Dermis lymphatic vessel endothelial cell (primary cell): ENCODE data around the gene TRIM50. TPM values are rescaled to one million over a fixed set of nuclear protein-coding genes. Genes with fewer than 3 reads are reported as not detected.

Source experiments
- total RNA-seq: library from RNA; depleted of rRNA; stranded (reverse); fragments of >200 nt; gene quantifications from 2 replicates; pipeline ENCODE4 v1.2.1, GENCODE V29; 2014

TRIM50 gene
- not detected in 2 replicates for total RNA-seq

GRCh38 chr7:73327922-73328321 lies at the start of gene TRIM50, which contains the start of gene FKBP6:
TSS of gene TRIM50 (minus strand) at chr7:73328082. CDS start at chr7:73324787, 3,295 bp downstream.
TSS of gene FKBP6 (plus strand) at chr7:73328161. CDS start at chr7:73328429, 268 bp downstream.

GRCh38 chr7:73308665-73309214 lies 19.1 kb downstream of the TRIM50 start, which contains the start of gene NSUN5:
TSS of gene NSUN5 (minus strand) at chr7:73308826. CDS start at chr7:73308790, 36 bp downstream.

Other genes starting within 250 kb of the TRIM50 start
- gene SPDYE9, start 242.0 kb downstream of the TRIM50 start, total RNA-seq = not detected in 2 replicates
- 1.1 and 1.5 TPM in 2 replicates for gene NSUN5, start 19.3 kb downstream of the TRIM50 start, total RNA-seq
- not detected in 2 replicates for gene FKBP6, start 79 bp upstream of the TRIM50 start, total RNA-seq
- 13.4 and 13.5 TPM in 2 replicates for gene FZD9, start 105.7 kb upstream of the TRIM50 start, total RNA-seq
- gene BAZ1B, start 194.2 kb upstream of the TRIM50 start, total RNA-seq = 36.2 and 47.1 TPM in 2 replicates
- gene BCL7B, start 229.6 kb upstream of the TRIM50 start, total RNA-seq = 20.5 and 22.9 TPM in 2 replicates